HPDE6-E6E7 (cell line): ENCODE results near the gene ACOD1.
"Not testable (repeated sequence)": the region's sequence is repeated elsewhere in the genome, so short reads cannot be mapped to it uniquely, and the experiment has no call there.

Experiments used
- DNase-seq: peaks from one replicate; pipeline ENCODE4 v3.0.0; 2011; ENCODE audit warnings: missing footprints; ENCODE audit errors: extremely low spot score

ACOD1 gene

DNA sequence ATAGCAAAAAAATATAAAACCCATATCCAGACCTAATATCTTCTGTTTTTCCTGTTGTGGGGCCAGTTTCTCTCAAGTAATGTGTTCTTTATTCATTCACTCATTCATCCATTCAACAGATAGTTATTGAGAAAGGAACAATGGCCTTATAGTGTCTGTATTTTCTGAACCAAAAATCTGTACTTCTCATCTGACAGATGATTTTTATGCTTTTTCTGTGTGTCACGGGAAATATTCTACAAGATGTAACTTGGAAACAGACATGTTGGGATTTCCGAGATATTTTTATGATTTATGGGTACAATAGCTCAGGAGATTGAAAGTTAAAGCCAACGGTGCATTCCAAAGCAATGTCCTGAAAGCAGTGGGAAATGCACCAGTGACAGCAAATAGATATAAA, 5.7 kb downstream of the ACOD1 start:
- DNase-seq: no peak

DNA sequence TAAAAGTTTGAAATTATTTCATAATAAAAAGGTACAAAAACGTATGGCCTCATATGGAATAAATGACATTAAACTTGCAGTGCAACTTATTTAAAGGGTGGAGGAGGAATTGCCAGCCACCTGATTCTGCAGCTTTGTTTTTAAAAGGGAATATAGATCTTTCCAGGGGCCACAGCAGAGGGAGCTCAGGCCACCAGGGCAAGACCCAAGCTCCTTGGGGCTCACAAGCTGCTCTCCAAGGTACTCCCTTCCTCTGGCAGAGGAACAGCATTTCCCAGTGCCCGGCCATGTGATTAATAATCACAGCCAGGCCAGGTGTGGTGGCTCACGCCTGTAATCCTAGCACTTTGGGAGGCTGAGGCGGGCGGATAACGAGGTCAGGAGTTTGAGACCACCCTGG, 6.2 kb downstream of the ACOD1 start:
- no peak for DNase-seq

DNA sequence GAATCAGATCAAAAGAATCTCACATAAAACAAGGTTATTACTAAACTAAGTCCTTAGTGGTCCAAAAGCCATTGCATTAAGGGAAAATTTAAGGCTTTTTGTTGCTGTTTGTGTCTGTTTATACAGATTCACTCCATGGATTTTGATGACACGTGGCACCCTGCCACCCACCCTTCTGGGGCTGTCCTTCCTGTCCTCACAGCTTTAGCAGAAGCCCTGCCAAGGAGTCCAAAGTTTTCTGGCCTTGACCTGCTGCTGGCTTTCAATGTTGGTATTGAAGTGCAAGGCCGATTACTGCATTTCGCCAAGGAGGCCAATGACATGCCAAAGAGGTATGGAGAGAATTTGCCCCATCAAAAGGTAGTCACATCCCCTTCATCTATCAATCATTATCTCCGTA, 6.9 kb downstream of the ACOD1 start:
- no peak for DNase-seq

DNA sequence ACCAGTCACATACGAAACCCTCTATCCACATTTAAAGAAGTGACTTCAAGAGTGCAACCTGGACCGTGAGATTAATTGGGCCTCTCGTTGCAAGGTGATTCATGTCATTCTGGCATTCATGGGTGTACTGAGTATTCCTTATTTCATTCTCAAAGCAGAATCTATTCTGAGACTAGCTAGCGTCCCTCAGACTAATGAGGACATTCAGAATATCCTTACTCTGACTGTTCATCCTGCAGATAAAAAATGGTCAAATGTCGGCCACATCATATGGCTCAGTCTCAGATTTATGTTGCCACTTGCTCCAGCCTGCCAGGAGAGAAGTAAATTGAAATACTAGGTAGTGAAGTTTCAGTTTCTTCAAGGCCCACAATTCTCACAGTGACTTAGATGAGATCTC, 7.3 kb downstream of the ACOD1 start:
- no peak for DNase-seq

DNA sequence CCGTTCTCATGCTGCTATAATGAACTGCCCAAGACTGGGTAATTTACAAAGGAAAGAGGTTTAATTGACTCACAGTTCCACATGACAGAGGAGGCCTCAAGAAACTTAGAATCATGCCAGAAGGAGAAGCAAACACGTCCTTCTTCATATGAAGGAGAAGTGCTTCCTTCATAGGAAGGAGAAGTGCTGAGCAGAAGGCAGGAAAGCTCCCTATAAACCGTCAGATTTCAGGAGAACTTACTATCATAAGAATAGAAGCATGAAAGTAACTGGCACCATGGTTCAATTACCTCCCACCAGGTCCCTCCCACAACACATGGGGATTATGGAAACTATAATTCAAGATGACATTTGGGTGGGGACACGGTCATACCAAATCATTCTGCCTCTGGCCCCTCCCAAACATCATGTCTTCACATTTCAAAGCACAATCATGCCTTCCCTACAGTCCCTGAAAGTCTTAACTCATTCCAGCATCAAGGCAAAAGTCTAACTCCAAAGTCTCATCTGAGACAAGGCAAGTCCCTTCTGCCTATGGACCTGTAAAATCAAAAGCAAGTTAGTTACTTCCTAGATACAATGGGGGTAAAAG, 10.6 kb downstream of the ACOD1 start:
- no peak for DNase-seq

DNA sequence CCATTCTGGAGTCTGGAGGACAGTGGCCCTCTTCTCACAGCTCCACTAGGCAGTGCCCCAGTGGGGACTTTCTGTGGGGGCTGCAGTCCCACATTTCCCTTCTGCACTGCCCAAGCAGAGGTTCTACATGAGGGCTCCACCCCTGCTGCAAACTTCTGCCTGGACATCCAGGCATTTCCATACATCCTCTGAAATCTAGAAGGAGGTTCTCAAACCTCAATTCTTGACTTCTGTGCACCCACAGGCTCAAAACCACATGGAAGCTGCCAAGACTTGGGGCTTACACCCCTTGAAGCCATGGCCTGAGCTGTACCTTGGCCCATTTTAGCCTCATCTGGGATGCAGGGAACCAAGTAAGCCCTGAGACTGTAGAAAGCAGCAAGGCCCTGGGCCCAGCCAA, 11.4 kb downstream of the ACOD1 start:
- not testable (repeated sequence) for DNase-seq

DNA sequence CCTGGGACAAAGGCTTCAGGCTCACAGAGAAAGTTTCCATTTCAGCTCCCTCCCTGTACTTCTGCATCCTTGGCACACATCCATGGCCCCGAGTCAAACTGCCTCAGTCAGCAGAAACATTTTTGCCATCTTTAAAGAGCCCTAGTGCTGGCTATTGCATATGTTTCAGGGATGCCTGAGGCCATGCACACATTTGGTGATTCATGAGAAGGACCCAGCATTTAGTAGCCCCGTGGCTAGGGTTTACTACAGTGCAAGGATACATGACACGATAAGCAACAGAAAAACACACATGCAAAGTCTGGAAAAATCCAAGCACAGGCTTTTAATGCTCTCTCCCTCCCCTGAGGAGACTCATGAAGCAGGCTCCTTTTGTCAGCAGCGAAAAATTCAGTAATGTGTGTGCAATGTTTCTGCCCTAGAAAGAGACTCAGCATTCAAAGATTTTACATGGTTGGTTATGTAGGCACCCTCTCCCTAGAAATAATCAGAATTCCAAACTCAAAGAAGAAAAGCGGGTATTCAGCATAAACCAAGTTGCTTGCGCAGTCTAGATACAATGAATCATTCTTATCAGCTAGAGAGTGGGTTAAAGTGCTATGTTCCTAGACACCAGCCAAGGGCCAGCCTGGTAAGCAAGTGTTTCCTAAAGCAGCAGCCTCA, 17.6 kb downstream of the ACOD1 start:
- DNase-seq: no peak

DNA sequence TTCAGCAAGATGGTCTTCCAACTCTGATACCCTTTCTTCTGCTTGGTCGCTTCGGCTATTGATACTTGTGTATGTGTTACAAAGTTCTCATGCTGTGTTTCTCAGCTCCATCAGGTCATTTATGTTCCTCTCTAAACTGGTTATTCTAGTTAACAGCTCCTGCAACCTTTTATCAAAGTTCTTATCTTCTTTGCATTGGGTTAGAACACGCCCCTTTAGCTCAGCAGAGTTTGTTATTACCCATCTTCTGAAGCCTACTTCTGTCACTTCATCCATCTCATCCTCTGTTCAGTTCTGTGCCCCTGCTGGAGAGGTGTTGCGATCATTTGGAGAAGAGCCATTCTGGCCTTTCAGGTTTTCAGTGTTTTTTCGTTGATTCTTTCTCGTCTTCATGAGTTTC, 18.7 kb downstream of the ACOD1 start:
- no peak for DNase-seq

DNA sequence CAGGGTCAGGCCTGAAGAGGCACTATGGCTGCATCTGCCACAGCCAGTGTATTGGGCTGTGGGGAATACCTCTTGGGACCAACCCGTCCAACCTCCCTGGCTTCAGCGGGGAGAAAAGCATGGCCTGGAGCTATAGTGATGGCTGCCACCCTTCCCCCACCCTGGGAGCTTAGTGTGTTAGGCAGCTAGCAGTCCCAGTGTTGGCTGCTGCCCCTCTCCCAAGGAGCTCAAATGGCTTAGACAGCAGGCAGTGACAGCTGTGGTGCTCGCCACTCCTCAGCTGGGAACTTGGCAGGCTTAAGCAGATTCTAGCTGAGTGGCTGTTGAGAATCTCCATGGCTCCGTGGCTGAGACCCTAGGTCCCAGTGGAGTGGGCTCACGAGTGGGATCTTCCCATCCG, 19.7 kb downstream of the ACOD1 start:
- DNase-seq: no peak

DNA sequence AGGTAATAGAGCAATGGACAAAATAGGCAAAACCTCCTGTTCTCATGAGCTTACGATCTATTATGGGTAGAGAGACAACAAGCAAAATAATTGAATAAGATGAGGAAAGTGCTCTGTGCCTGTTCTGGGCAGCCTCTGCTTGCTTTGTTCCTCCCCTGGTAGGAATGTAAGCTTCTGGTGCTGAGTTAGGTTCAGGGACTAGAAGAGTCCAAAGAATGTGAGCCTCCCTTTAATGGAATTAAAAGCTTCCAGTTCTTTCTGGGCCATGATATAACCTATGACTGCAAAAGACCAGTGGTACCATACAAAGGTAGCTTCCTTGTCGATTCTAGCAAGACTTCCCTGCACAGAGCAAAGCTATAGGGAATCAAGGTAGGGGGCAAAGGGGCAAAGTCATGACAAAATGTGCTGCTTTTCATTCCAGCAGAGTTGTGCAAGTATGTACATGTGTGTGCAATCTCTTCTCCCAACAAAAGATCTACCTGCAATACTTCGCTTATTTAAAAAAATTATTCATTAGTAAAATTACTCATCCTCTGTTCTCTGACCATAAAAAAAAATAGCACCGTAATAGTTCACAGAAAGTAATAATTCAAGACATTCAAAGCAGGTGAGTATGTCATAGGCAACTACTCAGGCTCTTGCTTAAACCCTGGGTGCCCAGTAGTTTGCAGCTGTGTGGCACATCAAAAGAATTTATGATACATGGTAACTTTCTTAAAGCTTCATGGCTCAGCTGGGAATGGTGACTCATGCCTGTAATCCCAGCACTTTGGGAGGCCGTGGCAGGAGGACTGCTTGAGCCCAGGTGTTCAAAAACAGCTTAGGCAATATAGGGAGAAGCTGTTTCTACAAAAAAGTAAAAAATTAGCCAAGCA, 21.4 kb downstream of the ACOD1 start:
- DNase-seq: no peak

DNA sequence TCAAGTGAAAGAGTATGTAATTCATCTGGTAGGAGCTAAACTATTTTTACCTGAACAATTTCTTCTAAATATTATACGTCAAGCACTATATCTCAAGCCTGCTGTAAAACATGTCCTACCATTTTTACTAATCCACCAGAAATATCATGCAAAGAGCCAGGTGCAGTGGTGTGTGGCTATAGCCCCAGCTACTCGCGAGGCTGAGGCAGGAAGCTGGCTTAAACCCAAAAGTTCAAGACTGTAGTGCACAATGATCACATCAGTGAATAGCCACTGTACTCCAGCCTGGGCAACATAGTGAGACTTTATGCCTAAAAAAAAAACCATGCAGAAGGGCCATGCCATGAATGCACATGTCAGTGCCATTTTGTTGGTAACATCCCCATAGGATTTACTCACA, 22.9 kb downstream of the ACOD1 start:
- DNase-seq: no peak

DNA sequence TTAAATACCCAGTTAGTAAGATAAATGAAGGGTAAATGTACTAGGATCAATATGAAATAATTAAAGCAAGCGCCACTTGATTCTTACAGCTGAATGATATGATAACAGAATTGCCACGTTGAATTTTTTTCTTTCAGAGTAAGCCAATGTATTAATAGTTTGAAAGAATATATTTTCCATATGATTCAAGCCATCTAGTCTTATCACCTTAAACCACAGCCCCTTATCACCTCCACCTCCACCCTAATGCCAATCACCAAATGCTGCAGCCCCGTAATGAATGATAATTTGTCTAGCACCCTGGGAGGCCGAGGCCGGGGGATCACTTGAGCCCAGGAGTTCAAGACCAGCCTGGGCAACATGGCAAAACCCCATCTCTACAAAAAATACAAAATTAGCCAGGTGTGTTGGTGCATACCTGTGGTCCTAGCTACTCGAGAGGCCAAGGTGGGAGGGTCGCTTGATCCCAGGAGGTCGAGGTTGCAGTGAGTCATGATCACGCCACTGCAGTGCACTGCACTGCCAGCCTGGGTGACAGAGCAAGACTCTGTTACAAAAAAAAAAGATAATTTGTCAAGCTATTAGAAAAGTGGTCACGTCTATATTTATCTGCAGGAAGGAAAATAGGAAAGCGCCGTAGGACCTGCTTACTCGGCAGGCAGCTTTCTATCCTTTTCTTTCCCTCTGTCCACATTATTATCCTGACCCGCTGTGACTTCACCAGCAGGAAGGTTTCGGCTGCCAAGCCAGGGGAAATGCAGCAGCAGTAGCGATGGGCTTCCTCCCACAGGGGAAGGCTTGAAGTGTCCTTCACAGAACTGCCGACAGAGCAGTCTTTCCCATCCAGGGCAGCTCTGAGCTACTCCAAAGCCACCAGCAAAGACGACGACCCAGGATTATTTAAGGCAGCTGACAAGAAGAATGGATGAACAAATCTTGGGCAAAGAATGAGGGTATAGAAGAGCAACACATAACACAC, 23.8 kb downstream of the ACOD1 start:
- DNase-seq: no peak

DNA sequence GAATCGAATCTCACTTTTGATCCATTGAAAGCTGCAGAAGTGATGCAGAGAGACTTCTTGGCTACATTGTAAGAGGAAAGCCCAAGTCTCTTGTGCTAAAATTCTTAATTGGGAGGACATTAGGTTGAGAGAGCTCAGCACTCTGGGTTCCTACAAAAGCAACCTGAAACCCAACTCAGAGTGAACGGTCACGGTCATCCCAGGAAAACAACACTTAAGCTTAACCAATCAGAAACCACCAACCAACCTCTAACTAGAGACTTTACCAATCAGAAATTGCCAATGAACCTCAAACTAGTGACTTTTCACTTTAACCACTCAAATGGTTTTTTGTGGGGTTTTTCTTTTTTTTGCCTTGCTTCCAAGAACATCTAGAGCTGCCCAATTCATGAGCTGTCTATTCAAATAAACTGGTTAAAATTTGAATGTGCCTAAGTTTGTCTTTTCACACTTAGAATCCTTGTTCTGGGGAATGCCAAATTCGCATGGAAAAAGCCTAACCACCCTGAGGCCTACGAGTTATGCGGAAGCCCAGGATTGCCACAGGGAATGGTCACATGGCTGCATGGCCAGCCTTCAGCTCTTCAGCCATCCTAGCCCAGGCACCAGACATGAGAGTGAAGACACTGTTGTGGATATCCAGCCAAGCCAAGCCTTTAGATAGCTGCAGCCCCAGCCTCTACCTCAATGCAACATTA, 25.8 kb downstream of the ACOD1 start:
- no peak for DNase-seq

DNA sequence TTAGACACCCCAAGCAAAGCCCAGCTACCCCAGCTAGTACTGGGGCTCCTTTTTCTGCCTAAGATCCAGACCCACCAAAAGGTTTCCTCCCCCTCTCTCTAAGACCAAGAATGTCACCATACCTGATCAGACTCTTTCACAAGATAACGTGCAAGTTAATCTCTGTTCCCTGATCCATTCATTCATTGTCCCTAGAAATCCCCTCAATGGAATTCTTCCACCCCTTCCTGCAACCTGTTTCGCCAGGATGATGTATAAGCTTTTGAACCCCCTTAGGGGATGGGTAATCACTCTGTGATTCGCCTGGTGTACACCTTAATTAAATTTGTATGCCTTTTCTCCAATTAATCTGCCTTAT, 26.3 kb downstream of the ACOD1 start:
- DNase-seq: no peak

DNA sequence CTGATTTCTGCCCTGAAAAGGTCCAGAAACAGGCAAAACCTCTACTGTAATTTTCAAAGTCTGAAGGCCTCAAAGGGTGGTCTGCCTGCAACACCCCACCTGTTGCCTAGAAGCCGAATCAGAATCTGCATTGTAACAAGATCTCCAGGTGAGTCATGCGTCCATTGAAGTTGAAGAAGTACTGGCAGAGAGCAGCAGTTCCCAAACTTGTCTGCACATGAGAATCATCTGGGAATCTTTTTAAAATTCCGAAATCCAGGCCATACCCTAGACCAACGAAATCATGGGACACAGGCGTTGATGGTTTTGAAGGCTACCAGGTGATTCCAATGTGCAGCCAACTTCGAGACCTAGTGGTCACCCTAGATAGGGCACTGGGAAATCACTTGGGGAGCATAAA, 27.6 kb downstream of the ACOD1 start:
- no peak for DNase-seq

DNA sequence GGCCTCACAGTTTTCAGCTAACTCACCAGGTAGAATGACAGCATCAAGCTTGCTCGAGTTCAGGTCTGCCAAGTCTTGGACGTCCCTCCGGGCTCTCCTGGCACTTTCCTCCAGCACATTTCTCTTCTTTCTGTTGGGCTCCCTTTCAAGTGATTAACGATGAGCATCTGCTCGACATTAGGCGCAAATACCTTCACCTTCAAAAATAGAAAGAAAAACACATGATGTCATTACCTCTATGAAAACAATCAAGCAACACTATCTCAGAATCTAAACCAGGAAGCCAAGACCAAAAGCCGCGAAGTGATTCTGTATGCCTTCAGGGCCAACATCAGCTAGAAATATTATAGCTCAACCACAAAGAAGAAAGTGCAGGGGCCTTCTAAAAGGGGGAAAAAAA, 28.2 kb downstream of the ACOD1 start:
- DNase-seq: no peak

DNA sequence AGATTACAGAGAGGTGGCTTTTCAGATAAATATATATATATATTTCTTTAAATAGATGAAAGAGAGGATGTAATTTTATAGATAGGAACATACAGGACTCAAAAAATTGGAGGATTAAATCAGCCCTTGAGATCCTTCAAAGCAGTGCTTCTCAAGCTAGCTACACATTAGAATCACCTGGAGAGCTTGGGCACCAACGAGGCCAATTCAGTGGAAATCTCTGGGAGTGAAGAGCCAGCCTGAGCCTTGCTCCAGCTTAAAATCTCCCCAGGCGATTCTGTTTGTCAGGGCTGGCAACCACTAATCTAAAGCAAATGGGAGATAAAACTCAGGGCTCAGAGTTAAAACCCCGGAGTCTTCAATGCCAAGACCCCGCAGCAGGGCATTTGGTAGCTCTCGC, 28.6 kb downstream of the ACOD1 start:
- DNase-seq: no peak

DNA sequence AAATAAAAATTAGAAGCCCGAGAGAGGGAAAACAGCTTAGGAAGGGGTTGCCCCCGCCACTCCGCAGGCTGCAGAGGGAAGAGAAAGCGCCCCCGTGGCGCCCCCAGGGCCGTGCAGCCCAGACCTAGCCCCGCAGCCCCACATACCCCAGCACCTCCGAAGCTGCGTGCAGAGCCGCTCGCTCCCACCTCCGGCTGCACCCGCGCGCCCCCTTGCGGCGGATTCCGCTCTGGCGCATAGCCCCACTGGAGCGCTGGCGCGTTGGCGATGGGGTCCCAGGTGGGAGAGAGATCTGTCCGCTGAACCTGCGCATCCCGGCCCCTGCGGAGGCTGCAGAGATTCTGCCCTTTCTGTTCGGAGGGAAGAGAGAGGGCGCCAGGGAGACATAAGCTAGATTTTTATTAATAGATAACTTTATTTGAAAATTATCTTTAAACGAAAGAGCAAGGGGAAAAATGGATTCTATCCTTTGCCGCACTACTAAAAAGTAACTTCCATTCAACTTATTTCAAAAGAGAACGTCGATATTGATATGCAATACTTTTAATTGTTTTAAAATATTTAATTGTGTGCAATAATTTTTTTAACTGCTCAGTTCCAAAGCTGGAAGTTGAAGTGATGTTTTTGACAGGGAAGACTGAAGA, 31.9 kb downstream of the ACOD1 start:
- peak; percentile 86 for DNase-seq

DNA sequence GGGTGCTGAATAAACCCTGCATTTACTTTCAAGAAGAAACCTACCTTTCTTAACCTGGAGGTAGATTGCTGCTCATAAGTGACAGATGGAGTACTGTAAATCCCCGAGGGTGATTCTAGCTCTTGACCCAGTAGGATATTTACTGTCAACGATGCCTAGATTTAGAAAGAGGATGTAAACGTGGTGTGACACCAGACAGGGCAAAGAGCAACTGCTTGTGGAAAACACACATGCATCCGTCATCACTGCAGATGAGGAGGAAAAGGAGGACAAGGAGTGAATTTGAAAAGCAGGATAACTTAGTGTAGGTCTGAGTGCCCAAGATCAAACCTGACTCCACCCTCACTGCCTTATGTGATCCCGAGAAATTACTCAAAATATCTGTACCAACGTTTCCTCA, 33.8 kb downstream of the ACOD1 start:
- DNase-seq: no peak

DNA sequence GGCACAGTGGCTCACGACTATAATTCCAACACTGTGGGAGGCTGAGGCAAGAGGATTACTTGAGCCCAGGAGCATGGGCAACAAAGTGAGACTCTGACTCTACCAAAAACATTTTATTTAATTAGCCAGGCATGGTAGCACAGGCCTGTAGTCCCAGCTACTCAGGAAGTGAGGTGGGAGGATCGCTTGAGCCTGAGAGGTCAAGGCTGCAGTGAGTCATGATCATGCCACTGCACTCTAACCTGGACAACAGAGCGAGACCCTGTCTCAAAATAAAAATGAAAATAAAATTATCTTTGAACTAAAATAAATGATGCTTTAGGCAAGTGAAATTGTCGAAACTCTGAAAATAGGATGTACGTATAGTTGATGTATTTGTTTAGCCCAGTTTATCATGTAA, 35.4 kb downstream of the ACOD1 start:
- no peak for DNase-seq

DNA sequence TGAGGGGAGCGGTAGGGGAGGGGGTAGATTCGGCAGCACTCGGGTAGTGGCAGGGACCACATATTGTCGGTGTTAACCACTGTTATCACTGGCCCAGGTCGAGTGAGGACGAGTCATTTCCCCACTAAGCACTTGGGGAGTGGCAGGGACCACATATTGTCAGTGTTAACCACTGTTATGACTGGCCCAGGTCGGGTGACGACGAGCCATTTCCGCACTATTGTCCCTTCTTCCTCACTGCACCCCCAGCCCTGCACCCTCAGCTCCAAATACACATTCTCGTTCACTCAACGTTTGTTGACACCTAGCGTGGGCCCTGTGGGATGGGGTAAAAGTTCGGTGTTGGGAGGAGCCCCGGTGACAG, 43.1 kb downstream of the ACOD1 start:
- DNase-seq: no peak
